HepG2 (cell line): ENCODE results near the gene UBTD1. TPM values are rescaled to one million over a fixed set of nuclear protein-coding genes. Genes with fewer than 3 reads are reported as not detected.

ENCODE experiments used
- ATAC-seq: fragments of 200-7000 bp; cut with Tn5 transposase; 3 replicates; pipeline ENCODE4 v1.9.1; 2020; ENCODE audit warnings: mild to moderate bottlenecking, moderate library complexity
- BruUV-seq: library from RNA; stranded (reverse); fragments of 400-500 nt; replicated peaks from 2 replicates; lab custom pipeline; 2021; lab: Mats Ljungman, UMichigan
- CTCF ChIA-PET: fragments of 300-600 bp; formaldehyde crosslinking; extraction: SDS; loops from one replicate; lab custom pipeline; 2021; ENCODE audit warnings: low total read pairs, inconsistent platforms, low intra/inter-chr PET ratio; lab: Yijun Ruan, JAX
- POLR2A ChIA-PET: fragments of 350-600 bp; sonication (Branson Sonifier 250); formaldehyde crosslinking; loops from one replicate; lab custom pipeline; 2020; ENCODE audit warnings: antibody characterized with exemption, inconsistent platforms; lab: Yijun Ruan, JAX
- DNase-seq: peaks from one replicate; pipeline ENCODE4 v3.0.0-alpha.2; 2015; ENCODE audit warnings: low spot score
- FAIRE-seq: peaks from 3 replicates; lab custom pipeline; 2011; peaks lifted over from hg19 to GRCh38; lab: Jason Lieb, UNC
- H2AFZ ChIP-seq: one replicate; pipeline ENCODE4 v1.6.1; 2011; ENCODE audit warnings: low read length, inconsistent platforms
- H3K27ac ChIP-seq: fragments of 300-600 bp; 3 replicates; pipeline ENCODE4 v1.8.0; 2011; ENCODE audit warnings: mixed run types, mild to moderate bottlenecking, mixed read lengths, low read length, inconsistent platforms; ENCODE audit not compliant: insufficient read depth; ENCODE audit errors: extremely low read length
- H3K27me3 ChIP-seq, 2 experiments: fragments of 200-600 bp in 1 of 2; 2 replicates in 1 of 2; 3 replicates in 1 of 2; pipeline versions ENCODE4 v1.6.0 to v1.8.0; 2011; ENCODE audit warnings: low read length in 2 of 2, mild to moderate bottlenecking in 2 of 2, moderate library complexity in 2 of 2, inconsistent platforms in 1 of 2; ENCODE audit not compliant: insufficient read depth in 2 of 2, control insufficient read depth in 1 of 2
- H3K36me3 ChIP-seq, 2 experiments: fragments of 200-600 bp in 1 of 2; replicated peaks in 1 of 2; 2 replicates in 1 of 2; 3 replicates in 1 of 2; pipeline versions ENCODE4 v1.5.1 to v1.8.0; 2011; ENCODE audit warnings: low read length in 2 of 2, inconsistent platforms in 1 of 2; ENCODE audit not compliant: insufficient read depth in 2 of 2, control insufficient read depth in 1 of 2
- H3K4me1 ChIP-seq: 2 replicates; pipeline ENCODE4 v1.5.1; 2012; ENCODE audit warnings: low read length, inconsistent platforms; ENCODE audit not compliant: insufficient read depth
- H3K4me2 ChIP-seq: 2 replicates; pipeline ENCODE4 v1.6.0; 2011; ENCODE audit warnings: low read depth, low read length, inconsistent platforms
- H3K4me3 ChIP-seq, 3 experiments: fragments of 200-600 bp in 1 of 3; sonication (generic), shearing (Covaris generic) in 1 of 3; replicated peaks in 1 of 3; 2 replicates each; pipeline ENCODE4 v1.5.1; 2011 to 2016; ENCODE audit warnings: low read length in 3 of 3, inconsistent platforms in 2 of 3, low read depth in 2 of 3, mild to moderate bottlenecking in 2 of 3, control low read depth in 1 of 3, mixed read lengths in 1 of 3; ENCODE audit not compliant: insufficient read depth in 1 of 3
- H3K79me2 ChIP-seq: one replicate; pipeline ENCODE4 v1.6.1; 2011; ENCODE audit warnings: low read length, inconsistent platforms; ENCODE audit not compliant: insufficient read depth
- H3K9ac ChIP-seq: 2 replicates; pipeline ENCODE4 v1.6.0; 2011; ENCODE audit warnings: mild to moderate bottlenecking, low read depth, low read length, inconsistent platforms; ENCODE audit not compliant: insufficient read depth
- H3K9me3 ChIP-seq: 2 replicates; pipeline ENCODE4 v1.5.1; 2012; ENCODE audit warnings: mild to moderate bottlenecking, low read length
- H4K20me1 ChIP-seq: 2 replicates; pipeline ENCODE4 v1.6.0; 2011; ENCODE audit warnings: inconsistent platforms, mild to moderate bottlenecking, low read length, moderate library complexity; ENCODE audit not compliant: insufficient read depth
- ADNP ChIP-seq: sonication (generic); formaldehyde crosslinking; IDR thresholded peaks from 2 replicates; pipeline ENCODE4 v1.4.0; 2020; ENCODE audit warnings: missing genetic modification reagents
- ATF1 ChIP-seq: IDR thresholded peaks from 2 replicates; pipeline ENCODE4 v1.6.1; 2016; ENCODE audit warnings: mild to moderate bottlenecking, control low read depth
- BCL6 ChIP-seq: IDR thresholded peaks from 2 replicates; pipeline ENCODE4 v1.6.1; 2016; ENCODE audit warnings: missing genetic modification reagents, missing compliant biosample characterization
- CEBPG ChIP-seq: IDR thresholded peaks from 2 replicates; pipeline ENCODE4 v1.6.1; 2016
- CHD2 ChIP-seq: IDR thresholded peaks from 2 replicates; pipeline ENCODE4 v1.6.1; 2011; ENCODE audit warnings: low read depth, low read length, improper control_type of control experiment
- HOXA7 ChIP-seq: sonication (generic); formaldehyde crosslinking; IDR thresholded peaks from 2 replicates; pipeline ENCODE4 v1.8.1; 2022; ENCODE audit warnings: mild to moderate bottlenecking, missing genetic modification reagents, moderate library complexity
- PLSCR1 ChIP-seq: sonication (generic); formaldehyde crosslinking; IDR thresholded peaks from 2 replicates; pipeline ENCODE4 v1.5.0; 2020; ENCODE audit warnings: missing genetic modification reagents, mild to moderate bottlenecking, borderline replicate concordance
- ZBTB43 ChIP-seq: sonication (generic); formaldehyde crosslinking; conservative IDR thresholded peaks from 2 replicates; pipeline ENCODE4 v1.4.0; 2020; ENCODE audit warnings: missing genetic modification reagents
- ZNF343 ChIP-seq: sonication (generic); formaldehyde crosslinking; IDR thresholded peaks from 2 replicates; pipeline ENCODE4 v1.4.0; 2020; ENCODE audit warnings: mild to moderate bottlenecking, missing genetic modification reagents
- ZNF512 ChIP-seq: sonication (generic); formaldehyde crosslinking; IDR thresholded peaks from 2 replicates; pipeline ENCODE4 v1.4.0; 2020; ENCODE audit warnings: mild to moderate bottlenecking, missing genetic modification reagents
- ZNF614 ChIP-seq: IDR thresholded peaks from 2 replicates; pipeline ENCODE4 v1.6.1; 2018; ENCODE audit warnings: missing biosample characterization, missing genetic modification reagents, inconsistent platforms, borderline replicate concordance
- WGBS: methylation state at CpG from one replicate; pipeline ENCODE4 v1.1.6; 2017; ENCODE audit warnings: low lambda C conversion rate; 5-methylcytosine and 5-hydroxymethylcytosine counted together
- in situ Hi-C: cut with HindIII; loops from 2 replicates; pipeline ENCODE4 v1.10.0; 2017; ENCODE audit warnings: low pct_unique_long_range_greater_than_20kb; ENCODE audit not compliant: extremely low pct_ligation_motif_present
- intact Hi-C: fragments of 100-400 bp; cut with micrococcal nuclease; formaldehyde crosslinking; loops from one replicate; pipeline ENCODE4 v1.10.0; 2022; ENCODE audit not compliant: unreplicated experiment
- polyA plus RNA-seq, 8 experiments: library from polyadenylated mRNA; depleted of rRNA in 3 of 8; stranded (reverse) in 7 of 8; unstranded in 1 of 8; fragments of >200 nt; fragmentation: Illumina TruSeq in 4 of 8; extraction: Trizol in 4 of 8; gene quantifications; 2 replicates each; pipeline versions ENCODE4 v1.2.1 to v1.2.3, GENCODE V29; 2011 to 2016; ENCODE audit warnings: low read depth in 4 of 8, missing spikeins in 1 of 8, mixed read lengths in 1 of 8; ENCODE audit not compliant: insufficient read depth in 1 of 8
- total RNA-seq, 5 experiments: library from RNA; depleted of rRNA; stranded (reverse); fragments of >200 nt; fragmentation: Illumina TruSeq; extraction: Trizol; gene quantifications; 2 replicates each; pipeline ENCODE4 v1.2.3, GENCODE V29; 2016; ENCODE audit warnings: low read depth in 1 of 5

The UBTD1 gene
- total and polyA plus RNA-seq, 2 of the 13 experiments (the other 11 are each of a cell fraction or from before 2014, with no cell fraction given), result 7.9 to 10.0 TPM

DNA sequence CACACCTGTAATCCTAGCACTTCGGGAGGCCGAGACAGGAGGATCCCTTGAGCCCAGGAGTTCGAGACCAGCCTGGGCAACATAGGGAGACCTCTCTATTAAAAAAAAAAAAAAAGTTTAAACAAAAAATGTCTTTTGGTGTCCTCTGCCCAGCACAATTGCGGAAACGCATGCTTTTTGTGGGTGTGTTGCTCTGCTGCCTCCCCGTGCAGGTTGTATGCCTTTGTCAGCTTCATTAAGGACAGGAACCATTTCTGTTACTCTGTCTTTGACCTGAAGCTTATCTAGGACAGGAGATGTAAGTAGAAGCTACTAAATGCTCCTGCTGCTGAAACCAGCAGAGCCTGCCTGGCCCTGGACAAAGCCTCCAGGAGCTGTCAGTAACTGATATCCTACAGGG, 52.5 kb downstream of the UBTD1 start:
- no TSS peak for BruUV-seq
- in situ Hi-C loops, result loop anchor here (5.0 kb wide), 1 partner anchor 89 kb away; no protein-coding TSS in a partner anchor

More for the DNA sequence above, 52.5 kb downstream of the UBTD1 start:
- Histone ChIP-seq H3K4me1 (peaks cover 37% of the 10 kb centered on the region), H2AFZ (no peak overlapping the region), H3K27me3 (no peaks in the 10 kb centered on the region), H3K9me3 (no peaks in the 10 kb centered on the region), H3K79me2 (no peaks in the 10 kb centered on the region), H4K20me1 (no peaks in the 10 kb centered on the region), H3K27ac (no peak overlapping the region), H3K36me3 (no peaks in the 10 kb centered on the region), H3K9ac (no peak overlapping the region), H3K4me2 (no peak overlapping the region), H3K4me3 (no peak overlapping the region)
- no peak for FAIRE-seq
- ChIA-PET POLR2A (interaction anchor here (1.3 kb wide), 1 partner anchor 54 kb away, joined by 3 read pairs; no protein-coding TSS in a partner anchor), CTCF (no interaction called here)
- intact Hi-C loops, result no loop called here
- no peak for TF ChIP-seq ZNF343 (CRISPR knock-in tag)
- no peak for TF ChIP-seq ADNP (CRISPR knock-in tag)
- TF ChIP-seq HOXA7 (CRISPR knock-in tag), result no peak
- no peak for TF ChIP-seq ATF1 (CRISPR knock-in tag)
- TF ChIP-seq CEBPG (CRISPR knock-in tag), result no peak
- no peak for TF ChIP-seq PLSCR1
- no peak for TF ChIP-seq BCL6 (CRISPR knock-in tag)
- no peak for TF ChIP-seq ZBTB43
- TF ChIP-seq CHD2, result no peak
- no peak for TF ChIP-seq ZNF614 (CRISPR knock-in tag)
- TF ChIP-seq ZNF512, result no peak
- ATAC-seq, result no peak
- no peak for DNase-seq
- 81% methylated on average over 6 of the region's 6 CpGs for WGBS
